HG03442 (cell line): ENCODE results near the gene RASEF.
"Not testable (repeated sequence)": the region's sequence is repeated elsewhere in the genome, so short reads cannot be mapped to it uniquely, and the experiment has no call there.

Experiments
- ATAC-seq: cut with Tn5 transposase; IDR thresholded peaks from one replicate; pipeline ENCODE4 v1.9.1; 2021; ENCODE audit warnings: mild to moderate bottlenecking, moderate library complexity; ENCODE audit not compliant: unreplicated experiment

Gene RASEF

DNA sequence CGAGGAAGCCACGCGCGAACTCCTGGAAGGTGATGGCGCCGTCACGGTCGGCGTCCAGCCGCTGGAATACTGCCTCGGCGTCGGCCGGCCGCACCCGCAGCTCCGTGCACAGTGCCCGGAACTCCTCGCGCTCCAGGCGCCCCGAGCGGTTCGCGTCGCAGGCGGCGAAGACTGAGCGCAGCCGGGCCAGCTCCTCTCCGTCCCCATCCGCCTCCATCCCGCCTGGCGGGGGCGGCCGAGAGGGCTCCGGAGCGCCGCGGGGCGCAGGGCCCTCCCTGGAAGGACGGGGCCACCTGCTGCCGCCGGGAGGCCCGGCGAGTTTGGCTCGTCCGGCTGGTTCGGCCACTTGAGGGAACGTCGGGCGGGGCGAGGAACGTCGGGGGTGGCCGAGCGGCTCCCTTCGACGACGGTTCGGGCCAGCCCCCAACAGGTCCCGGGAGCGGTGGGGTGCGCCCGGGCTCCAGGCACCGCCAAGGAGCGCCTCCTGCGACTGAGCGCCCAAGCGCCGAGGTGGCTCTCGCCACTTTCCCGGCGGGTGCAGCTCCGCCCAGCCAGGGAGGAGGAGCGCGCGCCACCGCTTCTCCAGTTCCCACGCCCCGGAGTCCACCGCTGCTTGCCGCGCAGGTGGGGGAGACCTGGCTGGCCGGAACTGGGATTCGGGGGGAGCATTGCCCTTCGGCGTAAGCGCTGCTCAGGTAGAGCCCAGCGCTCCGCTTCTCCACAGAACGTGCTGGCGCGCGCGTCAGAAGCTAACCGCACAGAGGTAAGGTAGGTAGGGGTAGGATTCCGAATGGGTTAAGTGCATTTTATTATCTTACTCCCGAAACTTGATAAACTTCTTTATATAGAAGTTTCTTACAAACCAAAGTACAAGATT is at the start of gene RASEF:
TSS of gene RASEF (minus strand) at position 492 of the 877 bp plus-strand sequence. CDS start at position 217, 275 bp downstream.
- no peak for ATAC-seq

DNA sequence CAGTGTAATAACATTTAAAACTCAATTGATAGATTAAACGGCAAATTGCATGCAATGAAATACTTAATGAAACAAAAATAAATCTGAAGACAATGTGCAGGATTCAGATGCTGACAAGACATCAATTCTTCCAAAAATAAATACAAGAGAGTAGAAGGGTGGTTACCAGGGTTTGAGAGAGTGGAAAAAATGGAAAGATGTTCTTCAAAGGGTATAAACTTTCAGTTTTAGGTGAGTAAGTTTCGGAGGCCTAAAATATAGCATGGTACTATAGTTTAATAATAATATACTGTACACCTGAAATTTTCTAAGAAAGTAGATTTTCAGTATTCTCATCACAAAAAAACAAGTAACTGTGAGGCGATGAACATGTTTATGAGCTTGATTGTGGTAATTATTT is 48.2 kb upstream of the RASEF start:
- no peak for ATAC-seq

DNA sequence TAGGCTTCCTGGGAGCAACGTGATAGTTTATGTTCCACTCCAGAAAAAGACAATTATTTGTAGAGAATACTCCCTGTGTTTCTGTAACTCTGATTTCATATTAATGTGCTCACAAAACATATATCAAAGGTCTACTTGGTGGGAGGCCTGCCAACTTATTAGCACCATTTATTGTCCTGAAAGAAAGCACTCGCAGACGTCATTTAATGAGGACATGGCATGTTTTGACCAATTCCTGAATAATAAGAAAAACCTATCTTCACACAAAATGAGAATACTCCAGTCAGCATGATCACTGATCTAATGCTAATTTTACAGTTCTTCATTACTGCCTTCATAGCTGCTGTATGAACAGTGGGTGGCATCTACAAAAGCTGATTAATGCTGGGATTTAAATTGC is 46.4 kb upstream of the RASEF start:
- ATAC-seq = no peak

DNA sequence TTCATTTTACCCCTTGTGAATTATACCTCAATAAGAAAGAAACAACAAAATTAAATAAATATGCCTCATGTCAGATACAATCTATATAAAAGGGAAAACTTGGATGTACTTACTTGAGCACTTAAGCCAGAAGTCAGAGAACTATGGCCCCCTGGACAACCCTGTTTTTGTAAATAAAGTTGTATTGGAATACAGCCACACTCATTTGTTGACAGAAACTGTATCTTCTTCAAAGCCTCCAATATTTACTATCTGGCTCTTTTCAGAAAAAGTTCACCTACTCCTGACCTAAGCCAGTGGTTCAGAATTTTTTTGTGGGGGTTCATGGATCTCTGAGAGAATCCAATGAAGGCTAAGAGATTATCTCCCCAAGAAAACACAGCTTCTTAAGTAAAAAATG is 45.3 kb upstream of the RASEF start:
- ATAC-seq = no peak

DNA sequence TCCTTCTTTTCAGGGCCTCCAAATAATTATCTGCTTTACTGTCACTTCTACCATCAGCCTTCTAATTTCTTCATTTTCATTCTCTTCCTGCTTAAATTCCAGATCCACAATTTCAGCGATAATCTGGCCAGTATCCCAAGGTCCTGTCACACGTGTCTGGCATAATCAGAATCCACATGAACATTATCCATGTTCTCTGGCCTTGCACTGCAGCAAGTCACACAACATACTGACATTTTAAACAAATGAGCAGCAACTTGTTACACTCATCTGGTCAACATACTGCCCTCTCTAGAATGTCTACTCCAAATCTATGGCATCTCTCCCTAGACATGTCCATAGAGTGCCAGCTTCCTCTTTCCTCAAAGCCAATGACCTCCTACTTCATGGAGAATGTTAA is 43.8 kb upstream of the RASEF start:
- ATAC-seq = no peak

DNA sequence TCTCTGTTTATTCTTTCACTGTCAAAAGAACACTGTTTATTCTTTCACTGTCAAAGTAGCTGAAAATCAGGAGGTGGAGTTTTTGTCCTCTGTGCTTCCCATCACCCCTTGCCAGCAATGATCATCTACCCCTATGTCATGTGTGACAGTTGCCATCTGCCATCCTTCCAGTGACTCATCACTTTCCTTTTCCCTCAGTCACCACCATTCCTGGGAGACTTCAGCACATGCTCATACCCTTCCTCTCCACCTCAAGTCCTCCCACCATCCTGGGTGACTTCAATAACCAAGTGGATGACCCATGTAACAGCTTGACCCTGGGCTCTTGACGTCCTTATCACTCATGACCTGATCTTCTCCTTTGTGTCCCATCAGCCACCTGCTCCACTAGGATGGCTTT is 43.3 kb upstream of the RASEF start:
- ATAC-seq = no peak

DNA sequence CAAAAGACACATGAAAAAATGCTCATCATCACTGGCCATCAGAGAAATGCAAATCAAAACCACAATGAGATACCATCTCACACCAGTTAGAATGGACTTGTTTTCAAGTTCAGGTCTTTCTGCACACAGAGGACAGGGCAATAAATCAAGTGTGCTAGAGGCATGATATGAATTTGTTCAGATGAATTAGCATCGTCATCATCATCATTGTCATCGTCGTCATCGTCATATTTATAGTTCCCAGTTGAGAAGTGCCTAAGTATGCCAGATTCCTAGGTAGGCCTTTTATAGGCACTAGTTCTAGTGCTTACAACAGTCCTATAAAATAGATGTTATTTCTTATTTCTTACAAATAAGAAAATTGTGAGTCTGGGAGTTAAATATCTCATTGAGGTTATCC is 34.7 kb upstream of the RASEF start:
- no peak for ATAC-seq

DNA sequence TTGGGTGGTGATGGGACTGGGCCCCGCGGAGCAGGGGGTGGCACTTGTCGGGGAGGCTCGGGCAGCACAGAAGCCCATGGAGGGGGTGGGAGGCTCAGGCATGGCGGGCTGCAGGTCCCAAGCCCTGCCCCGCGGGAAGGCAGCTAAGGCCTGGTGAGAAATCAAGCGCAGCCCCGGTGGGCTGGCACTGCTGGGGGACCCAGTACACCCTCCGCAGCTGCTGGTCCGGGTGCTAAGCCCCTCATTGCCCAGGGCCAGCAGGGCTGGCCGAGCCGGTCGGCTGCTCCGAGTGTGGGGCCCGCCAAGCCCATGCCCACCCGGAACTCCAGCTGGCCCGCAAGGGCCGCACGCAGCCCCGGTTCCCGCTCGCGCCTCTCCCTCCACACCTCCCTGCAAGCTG is 30.4 kb upstream of the RASEF start:
- not testable (repeated sequence) for ATAC-seq

DNA sequence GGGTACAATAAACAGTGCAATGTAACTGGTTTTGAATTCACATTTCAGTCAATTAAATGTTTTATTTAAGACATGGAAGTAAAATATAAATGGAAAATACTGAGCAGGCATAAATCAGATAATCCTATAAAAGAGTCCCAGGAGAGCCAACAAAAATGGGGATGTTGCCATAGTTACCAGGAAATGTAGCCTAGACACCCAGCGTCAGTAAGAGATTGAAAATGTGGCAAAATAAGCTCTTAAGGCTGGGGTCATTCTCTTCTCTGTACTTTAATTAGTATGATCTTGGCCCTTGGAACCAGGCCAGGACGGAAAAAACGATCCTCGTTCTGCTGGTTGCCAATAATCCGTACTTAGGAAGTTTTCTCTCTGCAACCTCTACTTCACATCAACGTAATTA is 18.9 kb upstream of the RASEF start:
- ATAC-seq = no peak

DNA sequence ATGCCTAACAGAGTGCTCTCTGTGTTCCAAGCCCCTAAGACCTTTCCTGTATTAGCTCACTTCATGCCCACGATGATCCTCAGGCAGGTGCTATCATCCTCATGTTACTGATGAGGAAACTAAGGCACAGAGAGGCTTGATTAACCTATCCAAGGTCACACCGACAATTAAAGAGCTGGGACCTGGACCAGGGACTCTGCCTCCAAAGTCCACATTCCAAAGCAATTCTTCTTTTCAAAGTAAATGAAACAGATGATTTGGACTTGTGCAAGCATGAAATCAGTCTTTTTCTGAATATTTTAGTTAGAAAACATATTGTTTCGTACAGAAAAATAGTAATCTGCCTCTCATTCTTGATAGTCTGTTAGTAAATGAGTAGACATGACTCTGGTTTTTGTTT is 18.1 kb upstream of the RASEF start:
- no peak for ATAC-seq

DNA sequence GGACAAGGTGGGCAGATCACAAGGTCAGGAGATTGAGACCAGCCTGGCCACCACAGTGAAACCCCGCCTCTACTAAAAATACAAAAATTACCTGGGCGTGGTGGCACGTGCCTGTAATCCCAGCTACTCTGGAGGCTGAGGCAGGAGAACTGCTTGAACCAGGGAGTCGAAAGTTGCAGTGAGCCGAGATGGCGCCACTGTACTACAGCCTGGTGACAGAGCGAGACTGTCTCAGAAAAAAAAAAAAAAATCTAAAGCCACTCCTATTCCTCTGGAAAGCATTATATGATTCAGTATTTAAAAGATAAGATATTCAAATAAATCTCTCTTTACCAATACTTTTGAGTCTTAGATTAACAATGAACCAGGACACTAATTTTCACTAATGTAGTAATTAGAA is 13.0 kb upstream of the RASEF start:
- ATAC-seq = not testable (repeated sequence)

DNA sequence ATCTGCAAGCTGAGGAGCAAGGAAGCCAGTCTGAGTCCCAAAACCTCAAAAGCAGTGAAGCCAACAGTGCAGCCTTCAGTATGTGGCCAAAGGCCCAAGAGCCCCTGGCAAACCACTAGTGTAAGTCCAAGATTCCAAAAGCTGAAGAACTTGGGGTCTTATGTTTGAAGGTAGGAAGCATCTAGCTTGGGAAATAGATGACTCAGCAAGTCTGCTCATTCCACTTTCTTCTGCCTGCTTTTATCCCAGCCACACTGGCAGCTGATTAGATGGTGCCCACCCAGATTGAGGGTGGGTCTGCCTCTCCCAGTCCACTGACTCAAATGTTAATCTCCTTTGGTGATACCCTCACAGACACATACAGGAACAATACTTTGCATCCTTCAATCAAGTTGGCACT is 9.6 kb upstream of the RASEF start:
- ATAC-seq = not testable (repeated sequence)

DNA sequence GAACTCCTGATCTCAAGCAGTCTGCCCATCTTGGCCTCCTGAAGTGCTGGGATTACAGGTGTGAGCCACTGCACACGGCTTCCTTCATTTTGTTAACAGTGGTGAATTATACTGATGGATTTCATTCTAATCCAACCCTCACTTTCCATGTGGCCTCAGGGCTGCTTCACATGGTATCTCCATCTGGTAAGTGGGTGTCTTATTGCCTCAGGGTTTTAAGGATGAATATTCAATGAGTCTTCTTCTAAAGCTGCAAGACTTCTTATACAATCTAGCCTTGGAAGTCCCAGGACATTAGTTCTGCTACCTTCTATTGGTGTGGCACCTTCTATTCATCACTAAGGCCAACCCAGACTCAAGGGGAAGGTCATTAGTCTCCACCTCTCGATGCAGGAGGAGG is 8.7 kb upstream of the RASEF start:
- ATAC-seq = no peak

DNA sequence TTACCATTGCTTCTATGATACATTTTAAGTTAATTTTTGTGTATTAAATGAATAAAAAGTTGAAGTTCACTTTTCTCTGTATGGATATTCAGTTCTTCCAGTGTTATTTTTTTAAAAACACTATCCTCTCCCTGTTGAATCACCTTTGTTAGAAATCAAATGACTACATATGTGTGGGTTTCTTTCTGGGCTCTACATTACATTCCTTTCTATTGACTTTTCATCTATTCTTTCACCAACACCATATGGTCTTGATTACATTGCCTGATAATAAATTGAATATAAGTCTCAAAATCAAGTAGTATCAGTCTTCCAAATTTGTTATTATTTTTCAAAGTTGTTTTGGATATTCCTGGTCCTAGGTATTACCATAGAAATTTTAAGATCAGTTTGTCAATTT is 7.3 kb upstream of the RASEF start:
- no peak for ATAC-seq

DNA sequence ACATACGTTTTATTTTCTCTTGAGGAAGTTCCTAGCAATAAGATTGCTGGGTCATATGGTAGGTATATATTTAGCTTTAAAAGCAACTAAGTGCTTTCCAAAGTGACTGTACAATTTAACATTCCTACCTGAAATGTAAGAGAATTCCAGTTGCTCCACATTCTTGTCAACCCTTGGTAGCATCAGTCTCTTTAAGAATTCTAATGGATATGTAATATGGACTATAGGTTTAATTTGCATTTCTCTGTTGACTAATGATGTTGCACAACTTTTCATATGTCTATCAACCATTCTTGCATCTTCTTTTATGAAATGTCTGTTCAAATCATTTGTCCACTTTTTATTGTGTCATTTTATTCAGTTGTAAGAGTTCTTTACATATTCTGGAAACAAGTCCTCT is 6.7 kb upstream of the RASEF start:
- ATAC-seq = no peak

DNA sequence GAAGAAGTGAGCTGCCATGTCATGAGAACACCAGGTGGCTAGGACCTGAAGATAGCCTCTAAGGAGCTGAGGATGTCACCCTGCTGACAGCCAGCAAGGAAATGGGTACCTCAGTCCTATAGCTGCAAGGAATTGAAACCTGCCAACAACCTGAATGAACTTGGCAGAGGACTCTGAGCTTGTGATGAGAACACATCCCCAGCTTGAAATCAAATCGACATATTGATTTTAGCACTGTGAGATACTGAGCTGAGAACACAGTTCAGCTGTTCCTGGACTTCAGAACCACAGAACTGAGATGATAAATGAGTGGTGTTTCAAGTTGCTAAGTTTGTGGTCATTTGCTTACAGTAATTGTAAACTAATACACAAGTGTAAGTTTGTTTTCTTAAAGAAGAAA is 5.5 kb upstream of the RASEF start:
- ATAC-seq = no peak

DNA sequence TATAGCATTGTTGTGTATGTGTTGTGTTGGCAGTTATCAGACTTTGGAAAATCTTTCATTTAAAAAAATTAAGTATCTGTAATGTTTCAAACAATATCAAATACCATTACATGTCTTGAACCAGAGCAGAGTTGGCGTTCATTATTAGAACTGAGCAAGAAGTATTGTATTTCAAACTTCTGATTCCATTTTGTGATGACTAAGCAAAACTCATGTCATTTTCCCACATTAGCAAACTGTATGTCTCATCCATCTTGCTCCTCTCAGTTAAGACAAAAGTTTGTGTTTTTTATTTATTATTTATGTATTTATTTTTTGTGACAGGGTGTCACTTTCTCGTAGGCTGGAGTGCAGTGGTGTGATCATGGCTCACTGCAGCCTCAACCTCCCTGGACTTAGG is 4.6 kb upstream of the RASEF start:
- ATAC-seq = no peak

DNA sequence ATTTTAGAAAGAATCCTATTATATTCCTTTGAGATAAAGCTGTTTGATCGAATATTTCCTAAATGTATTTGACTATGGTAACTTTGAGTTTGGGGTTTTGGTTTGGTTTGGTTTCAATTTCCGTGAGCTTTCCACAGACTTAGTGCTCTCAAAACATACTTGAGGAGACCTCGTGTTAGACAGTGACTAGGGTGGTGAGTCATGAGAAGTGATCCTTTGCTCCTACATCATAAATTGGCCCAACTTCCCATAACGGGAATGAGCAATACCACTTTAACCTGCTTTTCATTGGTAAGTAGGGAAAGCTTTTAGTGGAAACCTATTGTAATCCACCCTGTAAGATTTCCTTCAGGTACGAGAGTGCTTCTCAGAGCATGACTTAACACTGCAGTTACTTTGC is 3.8 kb upstream of the RASEF start:
- no peak for ATAC-seq

DNA sequence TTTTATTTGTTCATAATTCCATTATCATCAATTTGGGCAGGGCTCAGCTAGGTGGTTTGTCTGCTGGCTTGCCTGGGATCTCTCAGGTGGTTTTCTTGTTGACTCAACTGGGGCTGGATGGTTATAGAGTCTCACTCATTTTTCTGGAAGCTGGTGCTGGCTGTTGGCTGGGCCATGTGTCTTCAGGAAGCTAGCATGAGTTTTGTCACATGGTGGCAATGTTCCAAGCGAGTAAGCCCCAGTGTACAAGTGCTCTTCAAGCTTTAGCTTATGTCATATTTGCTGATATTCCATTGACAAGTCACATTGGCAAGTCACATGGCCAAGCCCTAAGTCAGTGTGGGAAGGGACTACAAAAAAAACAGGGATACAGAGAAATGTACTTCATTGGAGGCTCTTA is 2.3 kb upstream of the RASEF start:
- no peak for ATAC-seq

DNA sequence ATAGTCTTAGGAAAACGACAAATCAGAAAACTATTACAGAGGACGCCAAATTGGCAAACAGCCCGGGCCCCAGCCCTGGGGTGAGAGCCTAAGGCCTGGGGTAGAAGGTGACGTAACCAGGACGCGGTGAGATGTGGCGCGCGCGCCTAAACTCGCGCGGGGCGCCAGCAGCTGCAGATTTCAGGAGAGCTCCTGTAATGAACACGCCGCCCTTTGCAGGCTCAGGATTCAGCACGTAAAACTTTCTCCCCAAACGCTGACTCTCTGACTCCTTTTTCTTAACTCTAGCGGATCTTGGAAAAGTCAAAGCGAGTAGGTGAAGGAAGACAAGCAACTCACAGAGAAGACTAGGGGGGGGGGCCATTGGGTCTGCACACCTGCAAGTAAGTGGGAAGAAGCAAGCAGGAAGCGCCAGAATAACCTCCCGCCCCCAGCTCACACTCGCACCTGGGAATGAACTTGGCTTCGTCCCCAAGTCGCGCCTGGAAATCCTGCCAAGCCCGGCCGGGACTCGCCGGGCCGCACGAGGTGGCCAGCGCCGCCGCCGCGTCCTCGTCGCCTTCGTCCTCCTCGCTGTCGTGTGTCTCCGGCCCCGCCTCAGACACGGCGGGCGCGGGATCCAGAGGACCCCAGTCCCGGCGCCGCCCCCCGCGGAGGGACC is 822 bp downstream of the RASEF start:
- no peak for ATAC-seq

DNA sequence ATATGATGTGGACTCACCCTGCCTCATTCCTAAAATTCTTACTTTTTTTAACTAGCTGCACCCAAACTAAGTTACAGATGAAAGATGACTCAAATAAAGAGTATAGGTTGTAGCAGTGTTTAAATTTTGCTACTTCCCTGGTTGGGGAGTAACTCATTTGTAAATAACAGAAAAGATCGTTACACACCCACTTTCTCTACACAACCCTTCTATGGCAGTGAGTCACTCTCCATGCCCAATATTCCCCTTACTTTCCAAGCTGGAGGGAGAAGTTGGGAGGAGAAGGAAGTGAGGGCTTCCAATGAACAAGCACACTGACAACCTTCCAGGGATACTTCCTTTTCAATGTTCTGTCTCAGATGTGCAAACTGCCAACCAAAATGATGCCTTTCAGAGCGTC is 1.9 kb downstream of the RASEF start:
- no peak for ATAC-seq

DNA sequence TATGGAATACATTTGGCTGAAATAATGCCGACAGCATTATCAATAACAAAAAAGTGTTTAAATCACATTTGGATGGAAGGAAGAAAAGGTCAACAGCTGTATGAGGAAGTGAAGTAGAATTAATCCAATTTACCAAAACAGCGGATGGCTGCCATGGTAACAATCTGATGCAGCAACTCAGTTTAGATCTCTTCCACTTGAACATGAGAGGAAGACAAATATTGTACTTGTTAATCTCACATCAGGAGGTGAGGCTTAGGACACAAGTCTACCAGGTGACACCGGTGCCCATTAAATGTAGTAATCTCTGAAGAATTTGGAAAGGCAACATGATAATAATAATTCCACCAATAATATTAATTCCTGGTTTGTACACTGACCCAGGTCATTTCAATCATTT is 2.4 kb downstream of the RASEF start:
- ATAC-seq = no peak

DNA sequence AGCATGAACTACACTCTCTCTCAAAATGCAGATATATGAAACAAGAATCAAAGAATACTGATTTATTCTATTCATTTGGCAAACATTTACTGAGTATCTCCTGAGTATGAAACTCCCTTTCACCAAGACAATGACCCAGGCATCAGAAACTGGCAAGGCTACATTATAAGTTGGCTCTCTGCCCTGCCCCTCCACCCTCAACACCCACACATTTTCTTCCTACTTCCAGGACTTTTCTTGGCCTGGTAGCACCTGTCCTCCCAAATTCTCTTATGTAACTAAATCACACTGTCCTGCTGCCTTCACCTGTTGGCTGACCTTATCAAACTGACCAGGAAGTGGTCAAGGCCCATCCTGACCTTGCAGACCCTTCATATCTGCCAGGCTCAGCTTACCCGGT is 3.5 kb downstream of the RASEF start:
- ATAC-seq = no peak
